ENCODE measurements around the gene IDUA. TPM values are rescaled to one million over a fixed set of nuclear protein-coding genes. Genes with fewer than 3 reads are reported as not detected.

The IDUA gene
- total and polyA plus RNA-seq, 2 of the 4 experiments (the other 2 are of a cell fraction), result 0.72 to 12.5 TPM

GRCh38 chr4:966266-967112 is 20.4 kb upstream of the IDUA start (continued):
- TF ChIP-seq MAFK (IDR thresholded peaks at IDR 0.05; ENCODE audit: low read depth, low read length), result no peak

GRCh38 chr4:967113-968104 is 19.4 kb upstream of the IDUA start:
- dilution Hi-C loops (cut with HindIII; ENCODE audit: low sequenced_read_pairs, unreplicated experiment), result no loop called here

More at GRCh38 chr4:967113-968104, 19.4 kb upstream of the IDUA start:
- Histone ChIP-seq H3K23ac (ENCODE audit: low read depth, low read length) (no peak overlapping the region), H3K27ac (ENCODE audit: insufficient read depth, low read length) (no peak overlapping the region), H2AFZ (replicated peaks; ENCODE audit: low read length, poor library complexity) (no peak overlapping the region), H2BK20ac (ENCODE audit: low read depth, low read length) (no peak overlapping the region), H4K20me1 (ENCODE audit: insufficient read depth, low read length) (peaks cover 25% of the 10 kb centered on the region), H3K79me1 (ENCODE audit: low read depth in 1 of 2, low read length in 2 of 2) (peaks cover 13 to 19% of the 10 kb centered on the region in 2 experiments; a peak in 3 of 4 replicates), H3K18ac (ENCODE audit: low read depth, low read length) (no peak overlapping the region), H3K9me1 (ENCODE audit: insufficient read depth, low read length) (no peaks in the 10 kb centered on the region; the same call in 1 of the 2 replicates), H2AK5ac (ENCODE audit: low read depth, low read length) (no peak overlapping the region), H2BK120ac (ENCODE audit: low read depth, low read length) (no peak overlapping the region), H3K4me1 (ENCODE audit: control insufficient read depth, insufficient read depth, low read length) (peaks cover 4% of the 10 kb centered on the region; the same call in 1 of the 2 replicates), H3K9me3 (ENCODE audit: control insufficient read depth, insufficient read depth, low read length) (no peaks in the 10 kb centered on the region), H2BK5ac (ENCODE audit: low read depth, low read length, poor library complexity, severe bottlenecking) (no peak overlapping the region), H2BK15ac (ENCODE audit: low read depth, low read length) (no peak overlapping the region), H3K4me3 (ENCODE audit: insufficient read depth, low read depth, low read length) (no peak overlapping the region), H4K8ac (ENCODE audit: low read depth in 2 of 2, low read length in 2 of 2) (no peak overlapping the region), H4K91ac (ENCODE audit: insufficient read depth, low read depth, low read length) (no peak overlapping the region), H3K4me2 (ENCODE audit: low read depth, low read length) (no peak overlapping the region), H3K9ac (ENCODE audit: low read depth, low read length) (no peak overlapping the region), H3K36me3 (ENCODE audit: control insufficient read depth, insufficient read depth, low read length) (peaks cover 40% of the 10 kb centered on the region; the same call in 1 of the 2 replicates), H3K56ac (ENCODE audit: extremely low read depth, insufficient read depth, low read length) (no peak overlapping the region), H3K14ac (replicated peaks; ENCODE audit: low read depth, low read length) (no peak overlapping the region), H4K5ac (ENCODE audit: low read depth, low read length) (no peak overlapping the region), H3K4ac (ENCODE audit: low read depth, low read length) (no peak overlapping the region), H3K27me3 (ENCODE audit: control insufficient read depth, insufficient read depth, low read length) (no peaks in the 10 kb centered on the region), H2AK9ac (replicated peaks; ENCODE audit: low read depth, low read length, poor library complexity) (peak overlapping the region; percentile 8)
- POLR2A ChIA-PET (ENCODE audit: unreplicated experiment), result no interaction called here
- BruUV-seq (replicated peaks), result no TSS peak
- CTCF ChIA-PET, result no interaction called here
- TF ChIP-seq FOS (IDR thresholded peaks at IDR 0.05; ENCODE audit: low read depth, low read length), result no peak
- no peak for TF ChIP-seq BHLHE40 (IDR thresholded peaks at IDR 0.05; ENCODE audit: low read depth, low read length)
- no peak for TF ChIP-seq CHD1 (IDR thresholded peaks at IDR 0.05; ENCODE audit: low read depth, low read length)
- no peak for TF ChIP-seq CTCF (conservative IDR thresholded peaks at IDR 0.05; ENCODE audit: low read depth, low read length)
- TF ChIP-seq MAZ (IDR thresholded peaks at IDR 0.05; ENCODE audit: borderline replicate concordance, low read depth, low read length), result no peak
- ATAC-seq (ENCODE audit: low read depth) (no peak), DNase-seq (no peak)
- 60% methylated on average over 28 of the region's 76 CpGs; no CpG with 5 or more reads in 1 of the 2 experiments for WGBS, 2 experiments (ENCODE audit: extremely low coverage in 2 of 2, insufficient read length in 1 of 2)
- in situ Hi-C loops (cut with MboI; ENCODE audit: low sequenced_read_pairs), result no loop called here
- intact Hi-C loops (cut with micrococcal nuclease), result no loop called here
